HG02759 (cell line): Measurements from ENCODE around the gene FOXL2.

Experiments used
- ATAC-seq: cut with Tn5 transposase; IDR thresholded peaks from one replicate; pipeline ENCODE4 v1.9.1; 2021; ENCODE audit warnings: mild to moderate bottlenecking, moderate library complexity; ENCODE audit not compliant: unreplicated experiment

Gene FOXL2

GRCh38 chr3:138898708-138899107 is 48.2 kb downstream of the FOXL2 start:
- ATAC-seq, result no peak

DNA sequence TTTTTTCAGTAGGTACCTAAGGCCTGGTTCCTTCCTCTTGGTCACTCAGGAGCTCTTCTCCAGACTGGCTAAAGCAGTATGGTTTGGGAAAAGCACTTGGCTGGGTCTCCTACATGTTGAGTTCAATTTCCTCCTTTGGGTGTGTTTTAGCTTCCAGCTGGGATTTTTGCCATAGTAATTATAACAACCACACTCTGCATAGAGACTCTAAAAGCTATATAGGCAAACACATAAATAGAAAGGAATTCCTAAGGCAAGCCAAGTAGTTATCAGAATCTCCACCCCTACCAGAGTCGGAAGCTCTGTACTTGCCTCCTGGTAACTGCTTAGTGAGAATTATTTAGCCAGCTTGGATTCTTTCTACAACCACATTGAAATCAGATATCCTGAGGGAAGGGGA is 48.6 kb downstream of the FOXL2 start:
- no peak for ATAC-seq
